GM21737 (cell line): ENCODE results near the gene MAD1L1.
A peak's percentile ranks its signal among the peaks of the same experiment; 100 is the strongest.

Experiments used
- ATAC-seq: cut with Tn5 transposase; IDR thresholded peaks from one replicate; pipeline ENCODE4 v1.9.1; 2021; ENCODE audit warnings: mild to moderate bottlenecking, moderate library complexity; ENCODE audit not compliant: unreplicated experiment

Gene MAD1L1

DNA sequence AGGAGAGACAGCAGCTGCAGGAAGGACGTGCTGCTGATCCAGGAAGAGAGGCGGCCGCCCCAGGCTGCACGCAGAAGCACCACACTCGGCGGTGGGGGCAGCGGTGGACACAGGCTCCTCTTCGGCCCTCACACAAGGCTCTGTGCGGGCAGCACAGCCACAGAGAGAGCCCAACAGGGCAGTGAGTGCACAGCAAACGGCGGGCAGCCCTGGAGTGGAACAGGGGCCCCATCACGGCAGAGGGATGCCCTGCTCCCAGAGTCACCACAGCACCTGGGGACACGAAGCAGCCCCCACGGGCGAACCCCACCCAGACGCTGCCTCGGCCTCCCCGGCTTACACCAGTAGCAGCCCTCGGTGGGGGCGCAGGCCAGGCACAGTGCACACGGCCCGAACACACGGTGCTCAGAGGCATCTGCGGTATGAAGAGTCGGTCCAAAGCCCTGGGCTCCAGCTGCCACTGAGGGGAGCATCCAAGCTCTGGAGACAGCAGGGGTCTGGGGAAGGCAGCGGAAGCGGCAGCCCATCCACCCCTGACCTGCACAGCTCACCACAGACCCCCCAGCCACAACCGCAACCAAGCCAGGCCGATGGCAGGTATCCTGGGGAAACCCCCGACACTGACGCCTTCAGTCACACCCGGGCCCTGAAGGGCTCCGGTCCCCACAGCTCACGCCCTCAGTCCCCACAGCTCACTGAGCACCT is 26.1 kb upstream of the MAD1L1 start:
- ATAC-seq, result peak; percentile 44

DNA sequence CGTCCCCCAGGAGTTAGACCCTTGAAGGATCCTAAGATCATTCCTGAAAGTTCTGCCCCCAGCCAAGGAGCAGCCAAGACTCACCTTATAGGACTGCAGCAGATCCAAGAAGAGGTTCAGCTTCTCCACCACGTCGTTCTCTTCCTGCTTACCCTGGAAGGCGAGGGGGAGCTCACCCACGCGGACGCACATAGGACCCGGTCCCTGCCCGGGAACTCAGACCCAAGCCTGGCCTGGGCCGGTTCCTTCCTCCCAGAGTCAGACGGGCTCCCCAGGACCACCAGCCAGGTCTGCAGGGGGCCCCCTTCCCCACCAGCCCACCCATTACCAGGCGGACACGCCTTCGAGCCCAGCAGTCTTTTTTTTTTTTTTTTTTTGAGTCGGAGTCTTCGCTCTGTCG is 24.9 kb upstream of the MAD1L1 start:
- no peak for ATAC-seq

DNA sequence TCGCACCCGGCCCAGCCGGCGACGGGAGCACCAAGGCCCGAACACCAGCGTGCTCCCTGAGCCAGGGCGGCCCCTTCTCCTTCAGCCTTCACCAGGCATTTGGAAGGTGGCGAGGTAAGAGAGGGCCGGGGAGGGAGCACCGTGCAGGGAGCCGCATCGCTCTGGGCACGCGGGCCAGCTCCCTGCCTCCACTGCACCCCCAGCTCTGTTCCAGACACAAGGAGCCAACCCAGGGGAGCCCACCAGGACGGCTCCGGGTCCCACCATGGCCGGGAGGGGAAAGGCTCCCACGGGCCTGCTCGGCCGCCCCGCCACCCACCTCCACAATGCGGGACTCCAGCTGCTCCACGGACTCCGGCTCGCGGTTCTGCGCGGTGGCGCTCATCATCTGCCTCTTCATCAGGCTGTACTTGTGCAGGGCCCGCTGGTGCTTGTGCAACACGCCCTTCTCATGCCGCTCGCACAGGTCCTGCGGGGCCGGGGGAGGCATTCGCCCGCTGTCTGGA is 24.4 kb upstream of the MAD1L1 start:
- ATAC-seq, result no peak

DNA sequence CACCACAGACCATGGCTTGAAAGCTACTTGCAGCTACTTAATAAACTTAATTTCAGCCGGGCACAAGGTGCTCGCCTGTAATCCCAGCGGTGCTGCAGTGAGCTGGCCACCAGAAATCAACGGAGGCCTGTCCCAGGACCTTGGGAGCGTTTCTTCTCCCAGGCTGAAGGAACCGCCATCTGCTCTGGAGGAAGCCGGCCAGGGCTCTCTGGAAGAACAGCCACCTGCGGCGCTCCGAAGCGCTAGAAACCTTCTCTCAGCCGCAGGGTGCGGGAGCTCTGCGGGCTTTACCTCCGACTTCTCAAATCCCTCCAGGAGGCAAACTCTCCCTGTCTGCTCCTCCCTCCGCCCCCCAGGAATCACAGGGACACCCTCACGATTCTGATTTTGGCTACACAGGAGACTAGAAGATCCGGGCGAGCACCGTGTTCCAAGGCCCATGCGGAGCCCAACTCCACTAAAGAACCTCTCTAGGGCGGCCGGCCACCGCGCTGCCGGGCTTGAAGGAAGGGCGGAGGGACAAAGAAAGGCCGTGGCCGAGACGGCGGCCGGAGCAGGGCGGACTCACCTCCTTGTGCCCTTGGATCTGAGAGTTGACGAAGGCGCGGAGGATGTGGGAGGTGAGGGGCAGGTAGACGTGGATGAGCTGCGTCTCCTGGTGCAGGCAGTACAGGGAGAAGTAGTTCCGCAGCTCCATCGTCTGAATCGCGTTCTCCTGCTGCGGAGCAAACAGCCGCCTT is 23.7 kb upstream of the MAD1L1 start:
- no peak for ATAC-seq

DNA sequence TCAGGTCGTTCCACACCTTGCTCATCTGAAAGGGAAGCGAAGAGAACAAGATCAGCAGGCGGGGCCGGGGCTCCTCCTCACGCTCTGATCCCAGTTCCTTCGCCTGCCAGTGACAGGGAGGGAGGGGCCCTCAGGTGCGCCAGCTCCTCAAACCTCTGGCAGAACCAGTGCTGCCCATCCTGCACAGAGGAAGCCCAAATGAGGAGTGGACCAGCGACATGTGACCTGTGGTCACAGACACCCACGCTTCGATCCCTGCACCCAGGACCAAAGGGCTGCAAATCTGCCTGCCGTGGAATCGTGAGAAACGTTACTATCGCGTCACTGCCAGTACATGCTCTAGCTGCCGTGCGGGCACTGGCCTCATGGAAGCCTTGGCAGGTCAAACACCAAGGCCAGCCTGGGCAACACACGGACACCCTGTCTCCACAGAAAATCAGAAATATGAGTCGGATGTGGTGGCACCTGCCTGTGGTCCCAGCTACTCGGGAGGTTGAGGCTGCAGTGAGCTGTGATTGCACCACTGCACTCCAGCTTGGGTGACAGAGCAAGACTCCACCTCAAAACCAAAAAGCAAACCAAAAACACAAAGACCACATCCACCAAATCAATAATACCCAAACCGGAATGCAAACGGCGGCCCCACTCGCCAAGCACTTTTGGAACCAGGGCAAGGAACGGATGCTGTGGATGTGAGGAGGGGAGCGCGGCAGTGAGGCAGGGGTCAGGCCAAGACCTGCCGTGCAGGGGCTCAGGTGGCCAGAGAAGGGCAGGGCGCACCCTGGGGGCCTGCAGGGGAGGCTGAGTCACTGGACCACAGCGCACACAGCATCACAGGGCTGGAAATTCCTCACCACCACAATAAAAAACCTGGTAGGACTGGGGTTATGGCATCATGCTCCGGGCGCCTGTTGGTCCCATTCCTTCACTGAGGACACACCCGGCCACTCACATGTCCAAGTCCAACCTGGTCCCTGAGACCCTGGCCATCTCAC is 22.7 kb upstream of the MAD1L1 start:
- ATAC-seq, result no peak

DNA sequence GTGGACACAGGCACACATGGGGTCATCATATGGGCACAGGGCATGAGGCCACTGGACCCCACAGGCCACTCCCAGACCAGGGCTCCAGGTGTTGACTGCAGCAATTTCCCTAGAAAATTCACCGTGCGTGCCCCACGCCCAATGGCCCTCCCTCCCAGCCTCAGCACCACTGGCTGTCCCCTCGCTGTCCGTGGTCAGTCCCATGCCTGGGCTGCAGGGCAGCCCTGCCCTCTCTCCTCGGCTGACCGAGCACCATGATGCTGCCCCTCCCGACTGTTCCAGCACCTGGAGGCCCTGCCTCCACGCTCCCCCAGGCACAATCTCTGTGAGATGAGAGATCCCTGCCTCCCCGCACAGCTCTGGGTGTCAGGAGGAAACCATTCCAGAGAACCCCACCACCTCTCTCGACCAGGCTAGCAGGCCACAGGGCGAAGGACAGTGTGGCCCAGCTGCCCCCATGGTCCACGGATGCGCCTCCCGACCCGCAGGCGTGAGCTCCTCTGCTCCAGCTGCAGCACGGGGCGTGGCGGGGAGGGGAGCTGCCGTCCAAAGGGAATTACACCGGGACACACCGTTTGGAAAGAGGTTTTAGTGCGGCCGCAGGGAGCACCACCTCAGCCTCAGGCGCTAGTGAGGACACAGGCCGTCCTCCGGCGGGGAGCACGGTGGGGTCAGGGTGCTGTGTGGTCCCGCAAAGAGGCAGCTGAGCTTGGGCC is 21.8 kb upstream of the MAD1L1 start:
- no peak for ATAC-seq

DNA sequence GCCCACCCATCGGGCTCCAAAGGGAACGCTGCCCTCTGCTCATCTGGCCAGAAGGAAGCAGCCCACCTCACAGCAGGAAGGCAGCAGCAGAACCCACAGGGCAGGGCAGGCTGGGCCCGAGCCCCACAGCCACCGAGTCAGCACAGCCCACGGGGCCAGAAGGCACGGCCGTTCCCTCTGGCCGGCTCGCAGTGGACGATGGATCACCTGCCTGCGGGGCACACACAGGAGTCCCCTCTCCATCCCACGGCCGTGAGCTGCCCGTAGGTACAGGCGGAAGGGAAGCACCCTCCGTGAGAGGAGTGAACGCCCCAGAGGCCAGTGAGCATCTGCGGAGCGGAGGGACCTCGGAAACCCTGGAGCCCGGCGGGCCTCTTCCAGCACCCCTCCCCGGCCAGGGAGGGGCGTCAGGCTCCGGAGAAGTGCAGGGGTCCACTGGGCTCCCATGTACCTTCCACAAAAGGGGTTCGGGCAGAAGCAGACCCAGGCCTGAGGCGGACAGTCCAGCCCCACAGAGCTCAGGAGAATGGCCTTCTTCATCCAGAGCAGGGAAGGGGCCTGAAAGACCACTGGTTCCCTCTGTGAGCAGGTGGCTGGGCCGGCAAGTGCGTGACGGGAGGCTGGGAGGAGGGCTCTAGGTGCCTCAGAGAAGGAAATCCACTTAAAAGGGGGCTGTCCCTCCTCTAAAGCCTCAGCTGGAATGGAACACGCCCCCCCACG is 20.9 kb upstream of the MAD1L1 start:
- no peak for ATAC-seq

DNA sequence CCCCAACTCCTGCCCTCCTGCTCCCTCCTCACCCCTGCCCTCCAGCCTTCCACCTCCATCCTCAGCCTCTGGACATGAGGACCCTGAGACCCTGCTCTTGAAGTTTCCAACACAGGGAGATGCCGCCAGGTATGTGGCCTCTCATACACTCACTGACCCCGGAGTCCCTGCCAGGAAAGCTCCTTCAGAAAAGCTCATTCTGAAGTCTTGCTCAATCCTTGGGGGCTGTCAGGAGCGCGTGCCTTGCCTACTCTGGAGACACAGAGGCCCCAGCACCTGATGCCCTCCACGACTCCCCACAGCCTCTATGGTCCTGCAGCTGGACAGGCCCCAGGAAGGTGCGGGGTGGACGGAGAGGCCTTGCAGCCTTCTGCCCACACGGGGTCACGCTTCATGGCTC is 20.3 kb upstream of the MAD1L1 start:
- ATAC-seq, result no peak

DNA sequence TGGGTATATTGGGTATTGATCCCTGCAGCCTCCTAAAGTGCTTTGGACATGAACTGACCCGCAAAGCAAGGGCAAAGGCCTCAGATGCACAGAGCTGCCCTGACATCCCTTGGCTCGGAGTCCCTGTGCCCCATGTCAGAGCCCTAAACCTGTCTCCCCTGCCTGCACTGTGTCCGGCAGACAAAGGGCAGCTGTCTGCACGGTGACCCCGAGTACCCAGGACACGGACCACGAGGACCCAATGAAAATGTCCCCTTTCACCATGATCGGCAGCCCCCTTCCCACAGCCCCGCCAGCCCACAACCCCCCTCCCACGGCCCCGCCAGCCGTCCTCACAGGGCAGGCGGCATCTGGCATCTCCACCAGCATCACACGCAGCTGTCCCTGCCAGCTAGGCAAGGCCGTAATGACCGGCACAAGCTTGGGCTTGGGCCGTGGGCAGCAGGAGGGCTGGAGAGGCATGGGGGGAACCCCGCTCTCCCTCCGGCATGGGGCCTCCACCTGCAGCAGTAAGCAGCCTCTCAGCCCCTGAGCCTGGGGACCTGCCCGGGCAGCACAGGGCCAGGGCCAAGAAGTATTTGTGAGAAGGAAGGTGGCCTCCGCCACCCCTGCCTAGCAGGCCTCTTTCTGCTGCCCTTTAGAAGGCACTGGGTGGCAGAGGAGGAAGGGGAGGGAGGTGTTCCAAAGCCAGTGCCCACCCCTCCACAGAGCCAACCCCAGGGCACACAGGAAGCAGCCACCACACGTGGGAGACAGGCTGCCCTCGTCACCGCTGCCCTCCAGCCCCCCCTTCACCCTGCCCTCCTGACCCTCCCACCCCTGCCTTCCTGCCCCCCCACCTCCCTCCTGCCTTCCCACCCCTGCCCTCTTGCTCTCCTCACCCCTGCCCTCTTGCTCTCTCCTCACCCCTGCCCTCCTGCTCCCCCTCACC is 19.4 kb upstream of the MAD1L1 start:
- no peak for ATAC-seq

DNA sequence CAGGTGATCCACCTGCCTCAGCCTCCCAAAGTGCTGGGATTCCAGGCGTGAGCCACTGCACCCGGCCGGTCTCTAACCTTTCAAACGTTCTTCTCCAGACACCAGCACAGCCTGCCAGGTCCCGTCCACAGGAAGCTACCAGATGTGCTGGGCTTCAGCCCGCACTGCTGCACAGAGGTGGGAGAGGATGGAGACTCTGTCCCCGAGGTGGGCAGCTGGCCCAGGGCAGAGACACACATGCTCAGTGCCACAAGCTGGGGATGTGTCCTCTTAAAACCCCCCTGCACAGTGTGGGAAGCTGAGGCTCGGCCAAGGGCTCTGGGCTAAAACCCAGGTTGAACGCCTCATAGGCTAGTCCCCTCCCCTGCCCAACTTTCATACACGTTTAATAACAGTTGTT is 18.6 kb upstream of the MAD1L1 start:
- no peak for ATAC-seq

DNA sequence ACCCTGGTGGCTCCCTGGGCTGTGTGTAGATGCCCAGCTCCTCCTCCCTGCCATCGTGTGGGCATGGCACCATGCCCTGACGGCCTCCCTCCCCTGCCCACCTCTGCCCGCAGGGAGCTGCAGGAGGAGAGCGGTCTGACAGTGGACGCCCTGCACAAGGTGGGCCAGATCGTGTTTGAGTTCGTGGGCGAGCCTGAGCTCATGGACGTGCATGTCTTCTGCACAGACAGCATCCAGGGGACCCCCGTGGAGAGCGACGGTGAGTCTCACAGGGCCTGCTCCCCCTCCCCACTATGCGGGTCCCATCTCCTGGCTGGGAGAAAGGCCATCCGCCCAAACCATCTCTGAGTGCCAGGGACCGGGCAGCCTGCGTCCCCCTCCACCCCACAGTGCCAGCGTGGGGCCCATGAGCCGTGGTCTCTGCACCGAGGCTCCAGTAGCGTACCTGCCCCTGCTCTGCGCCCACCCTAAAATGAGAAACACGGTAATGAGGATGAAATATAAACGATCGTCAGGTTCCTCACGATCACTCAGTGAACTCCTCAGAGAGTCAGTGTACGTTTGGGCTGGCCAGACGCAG is 17.1 kb upstream of the MAD1L1 start:
- ATAC-seq, result no peak

DNA sequence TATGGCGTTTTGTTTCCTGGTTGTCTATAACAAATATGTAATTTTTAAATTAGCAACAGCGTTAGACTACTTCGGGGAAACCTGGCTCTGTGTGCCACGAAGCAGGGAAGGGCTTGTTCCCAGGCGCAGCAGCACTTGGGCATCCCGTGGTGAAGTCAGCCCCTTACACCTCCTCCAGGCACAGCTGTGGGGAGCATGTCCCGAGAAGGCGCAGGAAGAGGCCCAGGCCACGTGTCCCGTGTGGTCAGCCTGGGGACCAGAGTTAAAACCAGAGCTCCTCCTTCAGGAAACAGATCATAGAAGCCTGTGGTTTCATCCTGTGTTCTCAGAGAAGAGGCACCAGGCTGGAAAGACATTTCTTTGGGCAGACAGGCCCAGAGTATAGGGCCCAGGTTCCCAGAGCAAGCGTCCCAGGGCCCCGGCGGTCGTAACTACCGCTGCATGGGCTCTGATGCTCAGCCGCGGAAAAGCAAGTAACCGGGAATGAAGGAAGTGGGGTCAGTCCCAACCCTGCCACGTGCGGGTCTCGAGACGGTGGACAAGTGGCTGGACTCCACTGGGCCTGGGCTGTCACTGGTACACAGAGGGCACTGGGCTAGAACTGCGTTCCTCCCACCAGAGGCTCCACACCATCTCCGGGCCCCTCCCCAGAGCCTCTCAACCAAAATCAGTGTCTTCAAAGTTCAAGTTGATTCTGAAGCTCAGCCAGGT is 16.4 kb upstream of the MAD1L1 start:
- peak; percentile 53 for ATAC-seq

DNA sequence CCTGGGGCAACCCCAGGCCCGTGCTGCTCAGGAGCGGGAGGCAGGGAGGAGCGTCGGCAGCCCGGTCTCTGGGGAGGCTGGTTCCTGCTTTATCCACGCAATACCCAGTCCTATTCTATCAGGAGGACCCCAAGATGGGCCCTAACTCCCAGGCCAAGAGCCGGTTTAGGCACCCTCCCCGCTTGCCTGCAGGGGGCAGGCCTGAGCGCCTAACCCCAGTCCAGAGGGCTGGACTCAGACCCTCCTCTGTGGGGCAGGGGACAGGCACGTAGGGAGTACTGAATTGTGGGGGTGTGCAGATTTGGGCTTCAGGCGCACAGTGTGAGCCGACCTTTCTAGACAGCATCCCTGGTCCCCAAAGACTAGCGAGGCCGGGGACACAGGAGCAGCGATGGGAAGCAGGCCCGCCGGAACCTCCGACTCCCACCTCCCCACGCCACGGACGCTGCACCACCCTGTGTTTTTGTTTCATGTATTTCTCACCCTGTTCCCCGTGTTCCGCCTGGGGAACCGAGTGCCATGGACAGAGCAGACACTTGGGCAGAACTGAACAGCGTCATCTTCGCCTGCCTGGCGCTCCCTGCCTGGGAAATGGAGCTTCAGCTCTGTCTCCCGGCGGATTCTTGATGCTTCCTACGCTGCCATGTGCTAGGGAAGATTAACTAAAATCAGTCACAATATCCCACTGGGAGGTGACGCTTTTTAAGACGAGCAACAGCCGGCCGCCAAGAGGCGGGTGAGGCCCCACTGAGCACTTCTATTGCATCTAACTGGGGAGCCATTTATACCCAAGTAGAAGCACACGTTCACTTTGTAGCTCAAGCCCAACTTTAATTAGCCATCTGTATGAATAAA is 14.6 kb upstream of the MAD1L1 start:
- no peak for ATAC-seq

DNA sequence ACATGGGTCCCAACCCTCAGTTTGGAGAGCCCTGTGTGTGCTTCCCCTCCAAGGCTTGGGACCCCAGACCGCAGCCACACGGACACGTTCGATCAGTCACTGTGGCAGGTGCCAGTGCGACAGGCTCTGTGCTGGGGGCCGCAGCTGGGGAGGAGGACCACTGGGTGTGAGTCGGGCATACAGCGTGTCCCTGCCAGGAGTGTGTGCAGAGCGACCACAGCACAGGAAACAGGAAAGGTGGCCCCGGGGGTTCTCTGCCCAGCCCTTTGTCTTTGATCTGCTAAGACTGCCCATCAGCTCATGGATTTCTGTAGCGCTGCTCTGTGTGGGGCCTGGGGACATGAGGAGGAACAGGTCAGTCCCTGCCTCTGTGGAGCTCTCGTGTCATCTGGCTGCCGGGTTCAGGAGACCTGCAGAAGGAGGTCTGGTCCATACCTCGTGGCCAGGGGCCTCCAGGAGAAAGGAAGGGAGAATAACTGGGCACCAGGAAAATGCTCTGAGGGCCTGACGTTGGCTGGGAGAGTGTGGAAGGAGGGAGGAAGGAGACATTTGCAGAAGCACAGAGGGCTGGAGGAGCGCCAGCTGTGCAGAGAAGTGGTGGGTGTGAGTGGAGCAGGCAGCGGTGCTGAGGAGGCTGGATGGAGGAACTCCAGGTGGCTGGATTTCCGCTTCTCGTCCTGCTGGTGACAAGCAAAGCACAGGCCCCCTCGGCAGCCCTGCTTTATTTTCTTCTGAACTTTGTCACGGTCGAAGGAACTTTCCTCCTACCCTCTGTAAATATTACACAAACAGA is 13.3 kb upstream of the MAD1L1 start:
- no peak for ATAC-seq

DNA sequence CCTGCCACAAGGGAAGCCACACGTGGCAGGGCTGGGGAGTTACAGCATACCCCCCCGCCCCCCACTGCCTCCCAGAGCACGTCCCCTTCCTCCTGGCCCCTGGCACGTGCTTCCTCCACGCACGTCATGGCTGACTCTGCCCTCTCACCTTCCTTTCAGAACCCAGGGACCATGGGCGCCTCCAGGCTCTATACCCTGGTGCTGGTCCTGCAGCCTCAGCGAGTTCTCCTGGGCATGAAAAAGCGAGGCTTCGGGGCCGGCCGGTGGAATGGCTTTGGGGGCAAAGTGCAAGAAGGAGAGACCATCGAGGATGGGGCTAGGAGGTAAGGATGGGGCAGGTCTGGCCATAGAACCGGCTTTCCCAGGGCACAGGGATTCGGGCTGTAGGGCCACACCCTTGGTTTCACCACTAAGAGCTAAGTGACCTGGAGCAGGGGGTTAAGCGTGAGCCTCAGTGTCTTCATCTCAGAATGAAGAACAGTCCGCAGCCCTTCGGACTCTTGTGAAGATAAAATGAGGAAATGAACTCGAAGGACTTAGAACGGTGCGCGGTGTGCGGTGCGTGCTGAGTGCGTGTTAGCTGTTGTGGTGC is 11.8 kb upstream of the MAD1L1 start:
- no peak for ATAC-seq

DNA sequence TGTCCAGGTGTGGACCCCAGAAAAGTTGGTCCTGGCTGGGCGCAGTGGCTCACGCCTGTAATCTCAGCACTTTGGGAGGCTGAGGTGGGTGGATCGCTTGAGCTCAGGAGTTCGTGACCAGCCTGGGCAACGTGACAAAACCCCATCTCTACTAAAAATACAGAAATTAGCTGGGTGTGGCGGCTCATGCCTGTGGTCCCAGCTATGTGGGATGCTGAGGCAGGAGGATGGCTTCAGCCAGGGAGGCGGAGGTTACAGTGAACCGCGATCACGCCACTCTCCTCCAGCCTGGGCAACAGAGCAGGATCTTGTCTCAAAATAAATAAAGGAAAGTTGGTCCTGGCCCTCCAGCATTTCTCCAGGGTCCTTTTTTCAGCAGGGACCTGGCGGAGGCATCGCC is 10.7 kb upstream of the MAD1L1 start:
- ATAC-seq, result no peak
